Right lobe of liver (tissue), 6 donors: ENCODE data around the gene KLHL10. TPM values are rescaled to one million over a fixed set of nuclear protein-coding genes. Genes with fewer than 3 reads are reported as not detected.
A peak's percentile ranks its signal among the peaks of the same experiment; 100 is the strongest.
"Not testable (repeated sequence)": the region's sequence is repeated elsewhere in the genome, so short reads cannot be mapped to it uniquely, and the experiment has no call there.

ENCODE experiments used
- ATAC-seq, 4 donors: fragments of 200-7000 bp; cut with Tn5 transposase; one replicate each; pipeline ENCODE4 v1.9.1; 2020; ENCODE audit warnings: mild to moderate bottlenecking in 4 of 4, moderate library complexity in 4 of 4
- DNase-seq, 3 donors: peaks; one replicate each; pipeline ENCODE4 v3.0.0-alpha.2; 2020
- H3K27ac ChIP-seq, 3 donors: fragments of 200-600 bp; one replicate each; pipeline ENCODE4 v1.8.0; 2022
- H3K27me3 ChIP-seq, 2 donors: fragments of 200-600 bp; one replicate each; pipeline ENCODE4 v1.8.0; 2022
- H3K36me3 ChIP-seq, 4 donors: fragments of 200-600 bp; sonication (generic) in 1 of 4; one replicate each; pipeline versions ENCODE4 v1.5.1 to v1.8.0; 2017 to 2022; ENCODE audit warnings: control low read depth in 1 of 4
- H3K4me1 ChIP-seq, 4 donors: fragments of 200-600 bp; sonication (generic) in 1 of 4; one replicate each; pipeline versions ENCODE4 v1.5.1 to v1.8.0; 2017 to 2022; ENCODE audit warnings: control low read depth in 1 of 4
- H3K4me3 ChIP-seq, 3 donors: fragments of 200-600 bp; one replicate each; pipeline ENCODE4 v1.8.0; 2022
- H3K9me3 ChIP-seq, 4 donors: fragments of 200-600 bp; sonication (generic) in 1 of 4; one replicate each; pipeline versions ENCODE4 v1.5.1 to v1.8.0; 2017 to 2022; ENCODE audit warnings: control low read depth in 1 of 4
- POLR2A ChIP-seq: fragments of 450-650 bp; IDR thresholded peaks from one replicate; pipeline ENCODE4 v1.6.1; 2017; ENCODE audit warnings: antibody characterized with exemption, mild to moderate bottlenecking
- WGBS: methylation state at CpG from one replicate; pipeline ENCODE4 v1.1.6; 2018; ENCODE audit warnings: low coverage, low lambda C conversion rate; ENCODE audit not compliant: insufficient coverage; ENCODE audit errors: missing lambda C conversion rate; 5-methylcytosine and 5-hydroxymethylcytosine counted together
- intact Hi-C, 2 donors: fragments of 100-400 bp; cut with DNase I; formaldehyde crosslinking; loops; one replicate each; pipeline versions ENCODE4 v1.11.2 to v1.14.1; 2022
- total RNA-seq, 6 experiments: library from RNA; depleted of rRNA in 2 of 6; stranded (reverse); fragments of >200 nt in 2 of 6; fragmentation: NEBNext Ultra II Directional in 3 of 6; extraction: Animal tissue kit (Norgen Biotek cat#: 25700) in 3 of 6; gene quantifications; one replicate each; pipeline versions ENCODE4 v1.1.0 to v1.2.4, GENCODE V29; 2016 to 2023
- TF ChIP-seq, protein P1 (sequence below), 4 donors: fragments of 200-600 bp in 3 of 4; fragments of 450-650 bp in 1 of 4; IDR thresholded peaks; one replicate each; pipeline versions ENCODE4 v1.5.1 to v1.8.0; 2016 to 2022; ENCODE audit warnings: antibody characterized with exemption in 4 of 4, mild to moderate bottlenecking in 2 of 4
- donor health status: DM: no; HTN: yes; CAD: no.
- donor health status: DM: no; HTN: no; CAD: no.
- donor health status: DM: no; HTN: no; CAD: no.
- donor health status: DM: no; HTN: yes; CAD: no.
- donor health status: DM: no; HTN: yes; CAD: no.

The KLHL10 gene
- total RNA-seq, 6 experiments from 2014 or later, result not detected

GRCh38 chr17:41823580-41823979 is 14.0 kb upstream of the KLHL10 start:
- ATAC-seq, result no peak
- peaks cover 0 to 17% (median under 1%) of the 10 kb centered on the region in 4 donors for H3K36me3 ChIP-seq
- intact Hi-C loops, result no loop called here
- H3K9me3 ChIP-seq, result no peaks in the 10 kb centered on the region
- H3K27me3 ChIP-seq, result no peaks in the 10 kb centered on the region
- 80% methylated on average over 6 of the region's 7 CpGs for WGBS
- no peak overlapping the region for H3K27ac ChIP-seq
- no peak for DNase-seq
- no peak for TF ChIP-seq POLR2A
- TF ChIP-seq, protein P1, sequence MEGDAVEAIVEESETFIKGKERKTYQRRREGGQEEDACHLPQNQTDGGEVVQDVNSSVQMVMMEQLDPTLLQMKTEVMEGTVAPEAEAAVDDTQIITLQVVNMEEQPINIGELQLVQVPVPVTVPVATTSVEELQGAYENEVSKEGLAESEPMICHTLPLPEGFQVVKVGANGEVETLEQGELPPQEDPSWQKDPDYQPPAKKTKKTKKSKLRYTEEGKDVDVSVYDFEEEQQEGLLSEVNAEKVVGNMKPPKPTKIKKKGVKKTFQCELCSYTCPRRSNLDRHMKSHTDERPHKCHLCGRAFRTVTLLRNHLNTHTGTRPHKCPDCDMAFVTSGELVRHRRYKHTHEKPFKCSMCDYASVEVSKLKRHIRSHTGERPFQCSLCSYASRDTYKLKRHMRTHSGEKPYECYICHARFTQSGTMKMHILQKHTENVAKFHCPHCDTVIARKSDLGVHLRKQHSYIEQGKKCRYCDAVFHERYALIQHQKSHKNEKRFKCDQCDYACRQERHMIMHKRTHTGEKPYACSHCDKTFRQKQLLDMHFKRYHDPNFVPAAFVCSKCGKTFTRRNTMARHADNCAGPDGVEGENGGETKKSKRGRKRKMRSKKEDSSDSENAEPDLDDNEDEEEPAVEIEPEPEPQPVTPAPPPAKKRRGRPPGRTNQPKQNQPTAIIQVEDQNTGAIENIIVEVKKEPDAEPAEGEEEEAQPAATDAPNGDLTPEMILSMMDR (IDR thresholded peaks at IDR 0.05), result no peak
- no peaks in the 10 kb centered on the region for H3K4me1 ChIP-seq
- H3K4me3 ChIP-seq, result no peak overlapping the region

GRCh38 chr17:41824086-41824485 is 13.5 kb upstream of the KLHL10 start:
- WGBS, result 73% methylated on average over 5 of the region's 7 CpGs
- peak in 1 of 3 donors; percentile 20 for DNase-seq
- intact Hi-C loops, result no loop called here
- TF ChIP-seq POLR2A, result no peak
- TF ChIP-seq, protein P1 (IDR thresholded peaks at IDR 0.05), result no peak
- Histone ChIP-seq H3K27ac (no peak overlapping the region), H3K4me1 (no peaks in the 10 kb centered on the region), H3K27me3 (no peaks in the 10 kb centered on the region), H3K9me3 (no peaks in the 10 kb centered on the region), H3K4me3 (no peak overlapping the region), H3K36me3 (peaks cover 0 to 17% (median under 1%) of the 10 kb centered on the region in 4 donors)
- no peak for ATAC-seq

GRCh38 chr17:41825175-41825845 is 12.3 kb upstream of the KLHL10 start:
- Histone ChIP-seq H3K27me3 (no peaks in the 10 kb centered on the region), H3K27ac (no peak overlapping the region), H3K4me1 (no peaks in the 10 kb centered on the region), H3K36me3 (peaks cover 0 to 26% (median under 1%) of the 10 kb centered on the region in 4 donors), H3K9me3 (no peaks in the 10 kb centered on the region), H3K4me3 (no peak overlapping the region)
- DNase-seq (peak in 1 of 3 donors; percentile 48), ATAC-seq (no peak)
- no peak for TF ChIP-seq POLR2A
- TF ChIP-seq, protein P1 (IDR thresholded peaks at IDR 0.05), result no peak
- intact Hi-C loops, result no loop called here
- 95% methylated on average over 7 of the region's 19 CpGs for WGBS

GRCh38 chr17:41829961-41830360 is 7.7 kb upstream of the KLHL10 start:
- H3K4me1 ChIP-seq, intact Hi-C loops, H3K27ac ChIP-seq, ATAC-seq, H3K4me3 ChIP-seq, H3K27me3 ChIP-seq, H3K9me3 ChIP-seq: not testable (repeated sequence)
- WGBS, result 37% methylated on average over 2 of the region's 10 CpGs
- H3K36me3 ChIP-seq, result peaks cover 0 to 43% (median 2%) of the 10 kb centered on the region in 4 donors
- peak in 1 of 3 donors; percentile 4 for DNase-seq

GRCh38 chr17:41835214-41835799 is 2.3 kb upstream of the KLHL10 start:
- intact Hi-C loops, result no loop called here
- TF ChIP-seq, protein P1 (IDR thresholded peaks at IDR 0.05), result no peak
- TF ChIP-seq POLR2A, result no peak
- WGBS, result 27% methylated on average over 5 of the region's 13 CpGs
- Histone ChIP-seq H3K4me1 (peaks cover 0 to 6% (median 0%) of the 10 kb centered on the region in 4 donors), H3K4me3 (peak overlapping the region; percentile 92 to 98 (median 96)), H3K36me3 (peaks cover 0 to 18% (median 1%) of the 10 kb centered on the region in 4 donors), H3K27me3 (no peaks in the 10 kb centered on the region), H3K9me3 (no peaks in the 10 kb centered on the region), H3K27ac (peak overlapping the region in 2 of 3 donors; percentile 36 to 58)
- peak; percentile 43 to 60 (median 50) for ATAC-seq
- DNase-seq, result no peak
